Mammary epithelial cell (primary cell): ENCODE measurements around the gene VPS35.

Experiments used
- CTCF ChIP-seq, 2 donors: IDR thresholded peaks in 1 of 2; conservative IDR thresholded peaks in 1 of 2; 2 replicates each; pipeline ENCODE4 v1.5.1; 2011 to 2012; ENCODE audit warnings: inconsistent platforms in 2 of 2, low read length in 2 of 2, mild to moderate bottlenecking in 2 of 2, control low read depth in 1 of 2, low read depth in 1 of 2; ENCODE audit not compliant: insufficient read depth in 1 of 2; ENCODE audit errors: extremely low read depth in 1 of 2
- EZH2 ChIP-seq: IDR thresholded peaks from 2 replicates; pipeline ENCODE4 v1.6.1; 2012; ENCODE audit warnings: low read length, inconsistent platforms, borderline replicate concordance

- TF ChIP-seq CTCF (conservative IDR thresholded peaks at IDR 0.05 in 1 of 2, IDR thresholded peaks at IDR 0.05 in 1 of 2; ENCODE audit: extremely low read depth in 1 of 2, insufficient read depth in 1 of 2, low read depth in 1 of 2, low read length in 2 of 2) (no peak), EZH2 (no peak)
These were observed 29.2 kb upstream of the VPS35 start for GRCh38 chr16:46718214-46718613.
